GM19328 (cell line): ENCODE data around the gene COL5A1.
"Not testable (repeated sequence)": the region's sequence is repeated elsewhere in the genome, so short reads cannot be mapped to it uniquely, and the experiment has no call there.

Experiments
- ATAC-seq: cut with Tn5 transposase; IDR thresholded peaks from one replicate; pipeline ENCODE4 v1.9.1; 2021; ENCODE audit warnings: mild to moderate bottlenecking, moderate library complexity; ENCODE audit not compliant: unreplicated experiment

COL5A1 gene

DNA sequence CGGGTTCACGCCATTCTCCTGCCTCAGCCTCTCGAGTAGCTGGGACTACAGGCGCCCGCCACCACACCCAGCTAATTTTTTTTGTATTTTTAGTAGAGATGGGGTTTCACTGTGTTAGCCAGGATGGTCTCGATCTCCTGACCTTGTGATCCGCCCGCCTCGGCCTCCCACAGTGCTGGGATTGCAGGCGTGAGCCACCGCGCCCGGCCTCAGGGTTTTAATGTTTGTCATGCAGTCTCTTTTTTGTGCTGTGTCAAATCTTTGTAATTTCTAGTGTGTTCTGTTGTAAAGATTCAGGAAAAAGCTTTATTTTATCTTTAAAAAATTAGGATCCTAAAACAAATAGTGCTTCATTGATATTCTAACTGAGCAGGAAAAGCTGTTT is 62.1 kb downstream of the COL5A1 start:
- ATAC-seq: not testable (repeated sequence)

DNA sequence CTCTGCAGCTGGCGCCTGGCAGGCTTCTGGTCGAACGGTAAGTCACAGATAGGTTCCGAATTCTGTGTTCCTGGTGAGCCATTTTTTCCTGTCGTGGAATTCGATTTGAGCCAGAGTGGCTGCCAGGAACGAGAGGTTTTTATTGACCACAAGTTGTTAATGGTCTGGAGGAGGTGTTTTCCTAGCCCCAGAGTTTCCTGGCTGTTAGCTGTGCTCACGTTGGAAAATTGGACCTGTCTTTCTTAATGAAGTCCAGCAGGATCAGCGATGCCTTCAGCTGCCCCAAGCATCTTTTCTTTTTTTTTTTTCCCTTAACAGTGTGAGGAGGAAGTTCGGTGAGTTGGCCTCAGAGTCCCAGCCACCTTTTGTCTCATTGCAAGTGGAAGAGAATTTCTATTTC is 62.9 kb downstream of the COL5A1 start:
- no peak for ATAC-seq

DNA sequence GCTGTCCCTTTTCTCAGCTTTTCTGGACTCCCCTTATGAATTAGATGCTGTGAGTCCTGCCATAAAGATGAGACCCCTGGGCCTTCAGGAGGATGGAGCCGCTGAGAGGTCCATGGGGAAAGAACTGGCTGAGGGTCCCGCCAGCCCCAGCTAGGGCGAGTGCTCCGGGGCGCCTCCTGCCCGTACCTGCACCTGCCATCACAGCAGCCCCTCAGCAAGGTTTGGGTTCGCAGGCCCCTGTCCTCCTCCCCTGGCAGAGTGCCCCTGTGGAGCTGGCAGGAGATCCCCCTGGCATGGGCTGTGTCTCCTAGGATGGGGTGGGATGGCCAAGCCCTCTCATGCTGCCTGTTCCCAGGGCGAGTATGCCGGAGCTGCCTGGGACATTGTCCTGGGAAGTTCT is 64.2 kb downstream of the COL5A1 start:
- ATAC-seq: no peak

DNA sequence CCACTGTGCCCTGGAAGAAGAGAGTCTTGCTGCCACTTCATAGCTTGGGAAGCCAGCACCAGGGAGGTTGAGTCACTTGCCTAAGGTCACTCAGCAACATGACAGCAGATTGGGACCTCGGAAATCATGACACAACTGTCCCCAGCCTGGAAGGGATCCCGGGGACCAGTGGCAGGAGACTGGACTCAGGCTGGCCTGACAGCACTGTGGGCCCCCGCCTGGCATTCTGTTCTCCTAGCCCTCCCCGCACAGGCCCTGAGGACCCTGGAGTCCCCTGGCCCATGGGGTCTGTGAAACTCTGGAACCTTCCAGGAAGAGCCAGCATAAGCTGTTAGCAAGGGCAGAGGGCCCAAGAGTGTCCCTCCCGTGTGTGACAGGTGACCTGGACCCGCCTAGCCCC is 64.9 kb downstream of the COL5A1 start:
- no peak for ATAC-seq

DNA sequence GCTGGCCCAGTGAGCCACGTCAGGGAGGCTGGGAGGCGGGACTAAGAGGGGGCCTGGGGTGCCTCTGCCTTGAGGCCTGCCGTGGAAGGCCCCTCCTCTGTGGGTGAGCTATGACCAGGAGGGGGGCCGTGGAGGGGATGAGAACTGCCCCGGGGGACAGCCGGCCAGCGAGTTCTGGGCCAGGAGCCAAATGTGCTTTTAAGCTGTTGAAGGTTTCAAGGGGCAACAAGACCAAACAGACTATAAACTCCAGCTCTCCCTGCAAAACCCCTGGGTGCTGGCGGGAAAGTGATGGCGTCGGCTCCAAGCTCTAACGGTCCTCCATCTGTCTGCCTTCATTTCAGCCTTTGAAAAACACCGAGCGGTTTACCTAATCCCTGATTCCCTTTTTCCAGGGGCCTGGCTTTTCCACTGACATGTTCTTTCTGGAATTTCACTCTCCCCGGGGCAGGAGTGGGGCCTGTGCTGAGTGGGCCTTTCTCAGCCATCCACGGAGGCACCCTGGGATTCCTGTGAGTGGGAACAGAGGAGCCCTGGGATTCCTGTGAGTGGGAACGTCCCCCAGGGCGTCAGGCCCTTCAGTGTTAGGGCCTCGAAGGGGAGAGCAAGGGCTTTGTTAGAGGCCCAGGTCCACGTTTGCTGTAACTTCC is 65.6 kb downstream of the COL5A1 start:
- ATAC-seq: no peak

DNA sequence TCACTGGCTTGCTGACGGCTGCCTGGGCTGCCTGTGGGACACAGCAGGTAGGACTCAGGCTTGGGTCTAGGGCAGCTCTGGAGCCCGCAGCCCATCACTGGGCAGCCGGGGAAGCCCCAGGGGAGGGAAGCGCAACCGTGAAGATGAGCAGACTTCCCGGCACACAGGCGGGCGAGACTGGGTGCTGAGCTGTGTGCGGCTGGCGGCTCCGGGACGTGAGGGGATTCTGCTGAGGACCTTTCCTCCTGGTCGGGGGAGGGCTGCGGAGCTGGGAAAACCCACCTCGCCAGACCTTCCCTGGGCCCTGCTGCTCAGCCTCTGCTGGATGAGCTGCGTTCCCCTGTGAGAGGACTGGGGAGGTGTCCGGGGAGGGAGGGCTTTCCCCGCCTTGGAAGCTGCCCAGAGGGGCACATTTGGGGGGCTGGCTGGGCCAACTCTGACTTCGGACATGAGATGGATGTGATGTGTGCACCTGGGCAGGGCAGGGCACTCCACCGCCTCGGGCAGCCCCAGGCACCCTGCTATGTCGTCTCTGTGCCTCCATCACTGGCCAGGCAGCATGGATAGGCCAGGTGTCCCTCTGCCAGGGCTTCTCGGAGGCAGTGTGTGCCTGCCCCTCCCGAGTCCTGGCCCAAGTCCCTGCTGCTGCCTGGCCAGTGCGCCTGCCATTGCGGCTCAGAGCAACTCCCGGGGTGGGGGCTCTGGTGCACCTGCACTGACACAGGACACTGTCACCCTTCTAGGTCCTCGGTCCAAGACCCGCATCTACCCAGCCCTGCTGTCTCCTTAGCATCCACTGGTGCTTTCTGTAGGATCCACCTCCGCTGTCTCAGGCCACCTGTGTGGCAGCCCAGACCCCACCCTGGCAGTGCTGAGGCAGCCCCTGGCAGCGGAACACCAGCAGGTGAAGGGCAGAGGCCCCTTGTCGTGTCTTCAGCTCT is 66.4 kb downstream of the COL5A1 start:
- no peak for ATAC-seq

DNA sequence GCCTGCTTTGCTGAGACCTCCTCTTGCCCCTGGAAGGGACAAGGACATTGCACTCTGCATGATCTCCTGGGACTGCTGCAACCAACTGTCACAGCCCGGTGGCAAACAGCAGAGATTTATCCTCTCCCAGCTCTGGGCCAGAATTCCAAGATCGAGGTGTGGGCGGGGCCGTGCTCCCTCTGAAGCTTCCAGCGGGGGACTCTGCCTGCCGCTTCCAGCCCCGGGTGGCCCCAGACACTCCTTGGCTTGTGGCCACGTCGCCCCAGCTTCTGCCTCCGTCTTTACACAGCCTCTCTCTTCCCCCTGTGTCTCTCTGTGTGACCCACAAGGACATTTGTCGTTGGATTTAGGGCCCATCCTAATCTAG is 67.1 kb downstream of the COL5A1 start:
- no peak for ATAC-seq

DNA sequence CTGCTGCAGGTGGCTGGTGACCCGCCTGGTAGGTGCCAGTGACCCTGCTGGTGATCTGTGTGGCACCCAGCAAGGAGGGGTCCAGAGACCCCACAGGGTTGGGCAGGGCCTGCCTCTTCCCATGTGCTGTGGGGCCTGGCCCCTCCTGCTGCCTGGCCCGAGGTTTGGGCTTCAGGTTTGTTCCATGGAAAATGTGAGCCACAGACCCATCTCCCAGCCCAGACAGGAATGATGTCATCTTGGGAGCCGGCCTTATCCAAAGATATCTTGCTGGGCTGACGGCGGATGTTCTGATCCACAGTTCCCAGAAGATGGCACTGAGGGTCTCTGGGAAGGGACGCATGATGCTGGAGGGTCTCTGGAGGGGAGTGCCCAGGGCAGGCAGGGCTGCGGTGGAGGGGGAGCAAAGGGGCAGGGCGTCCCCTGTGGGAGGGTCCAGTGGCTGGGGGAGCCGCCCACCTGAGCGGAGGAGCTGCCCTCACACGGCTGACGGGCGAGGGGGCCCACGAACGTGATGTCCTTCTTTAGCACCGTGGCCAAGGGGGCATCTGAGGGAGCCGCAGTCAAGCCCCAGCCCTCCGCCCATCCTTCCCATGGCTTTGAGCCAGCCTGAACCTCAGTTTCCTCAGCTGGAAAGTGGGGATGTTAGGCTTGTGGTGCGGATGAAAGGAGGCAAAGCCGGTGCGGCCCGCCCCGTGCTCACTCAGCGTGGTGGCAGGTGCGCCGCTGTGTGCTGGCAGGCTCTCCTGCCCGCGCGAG is 68.1 kb downstream of the COL5A1 start:
- ATAC-seq: no peak

DNA sequence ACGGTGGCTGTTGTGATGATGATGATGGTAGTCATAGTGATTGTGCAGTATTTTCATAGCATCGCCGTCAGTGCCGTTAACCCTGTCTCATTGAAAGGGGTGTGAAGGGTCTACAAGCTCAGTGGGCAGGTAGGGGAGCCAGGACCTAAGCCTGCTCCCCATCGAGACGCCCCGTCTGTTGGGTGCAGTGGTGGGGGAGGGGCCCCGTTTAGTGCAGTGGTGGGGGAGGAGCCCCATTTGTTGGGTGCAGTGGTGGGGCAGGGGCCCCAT is 68.6 kb downstream of the COL5A1 start:
- no peak for ATAC-seq

DNA sequence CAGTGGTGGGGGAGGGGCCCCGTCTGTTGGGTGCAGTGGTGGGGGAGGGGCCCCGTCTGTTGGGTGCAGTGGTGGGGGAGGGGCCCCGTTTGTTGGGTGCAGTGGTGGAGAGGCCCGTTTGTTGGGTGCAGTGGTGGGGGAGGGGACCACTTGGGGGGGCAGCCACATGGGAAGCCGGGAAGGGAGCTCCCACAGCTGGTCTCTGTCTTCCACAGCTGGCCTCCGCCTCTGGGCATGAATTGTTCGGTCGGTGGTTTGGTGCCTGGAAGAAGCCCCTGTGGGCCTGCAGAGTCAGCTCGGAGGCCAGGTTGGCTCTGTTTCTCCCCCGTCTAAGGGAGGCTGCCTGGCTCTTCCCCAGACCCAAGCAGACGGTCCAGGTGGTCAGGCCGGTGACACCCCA is 69.3 kb downstream of the COL5A1 start:
- ATAC-seq: no peak

DNA sequence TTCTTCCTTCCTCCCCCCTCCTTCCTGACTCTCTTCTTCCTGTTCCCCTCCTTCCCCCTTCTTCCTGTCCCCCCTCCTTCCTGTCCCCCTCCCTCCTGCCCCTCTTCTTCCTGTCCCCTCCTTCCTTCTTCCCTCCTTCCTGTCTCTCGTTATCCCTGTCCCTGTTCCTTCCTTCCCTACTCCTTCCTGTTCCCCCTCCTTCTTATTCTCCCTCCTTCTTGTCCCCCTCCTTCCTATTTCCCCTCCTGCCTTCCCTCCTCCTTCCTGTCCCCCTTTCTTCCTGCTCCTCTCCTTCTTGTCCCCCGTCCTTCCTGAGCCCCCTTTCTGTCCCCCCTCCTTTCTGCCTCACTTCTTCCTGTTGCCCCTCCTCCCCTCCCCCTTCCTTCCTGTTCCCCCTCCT is 70.6 kb downstream of the COL5A1 start:
- no peak for ATAC-seq

DNA sequence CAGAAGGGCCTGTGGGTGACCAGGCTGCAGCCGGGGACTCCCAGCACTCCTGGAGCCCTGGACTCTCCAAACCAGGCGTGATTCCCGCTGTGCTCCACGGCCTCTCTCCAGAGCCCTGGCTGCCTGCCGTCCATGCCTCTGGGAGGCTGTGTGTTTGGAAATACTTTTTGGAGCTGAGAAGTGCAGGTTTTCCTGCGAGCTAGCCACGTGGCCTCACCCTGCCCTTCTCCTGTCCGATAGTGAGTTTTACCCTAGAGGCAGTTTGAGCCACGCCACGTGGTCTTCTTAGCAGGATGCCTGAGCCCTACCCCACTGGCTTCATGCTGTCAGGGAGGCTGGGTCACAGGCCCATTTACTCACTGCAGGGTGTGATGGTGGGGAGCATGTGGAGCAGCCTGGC is 71.3 kb downstream of the COL5A1 start:
- ATAC-seq: no peak

DNA sequence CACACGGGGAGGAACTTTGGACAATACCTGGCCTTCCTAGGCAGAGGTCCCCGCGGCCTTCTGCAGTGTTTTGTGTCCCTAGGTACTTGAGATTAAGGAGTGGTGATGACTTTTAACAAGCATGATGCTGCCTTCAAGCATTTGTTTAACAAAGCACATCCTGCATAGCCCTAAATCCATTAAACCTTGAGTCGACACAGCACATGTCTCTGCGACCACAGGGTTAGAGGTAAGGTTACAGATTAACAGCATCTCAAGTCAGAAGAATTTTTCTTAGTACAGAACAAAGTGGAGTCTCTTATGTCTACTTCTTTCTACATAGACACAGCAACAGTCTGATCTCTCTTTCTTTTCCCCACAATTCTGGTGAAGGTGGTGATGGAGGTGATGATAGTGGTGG is 73.9 kb downstream of the COL5A1 start:
- not testable (repeated sequence) for ATAC-seq

DNA sequence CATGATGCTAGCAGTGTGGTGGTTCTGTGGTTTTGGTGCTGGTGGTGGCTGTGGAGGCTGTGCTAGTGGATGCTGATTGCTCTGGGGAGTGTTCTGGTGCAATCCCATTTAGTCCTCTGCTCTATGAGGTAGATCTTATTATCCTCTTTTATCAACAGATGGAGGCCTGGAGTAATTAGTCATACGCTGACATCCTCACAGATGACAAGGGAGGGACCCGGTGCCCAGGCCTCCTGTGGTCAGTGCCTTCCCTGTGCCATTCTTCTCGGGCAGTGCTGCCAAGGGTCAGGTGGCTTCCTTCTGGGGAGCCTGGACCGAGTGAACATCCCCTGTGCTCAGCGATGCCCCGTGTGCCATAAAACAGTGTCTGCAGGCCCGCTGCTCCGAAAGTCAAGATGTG is 74.5 kb downstream of the COL5A1 start:
- ATAC-seq: no peak

DNA sequence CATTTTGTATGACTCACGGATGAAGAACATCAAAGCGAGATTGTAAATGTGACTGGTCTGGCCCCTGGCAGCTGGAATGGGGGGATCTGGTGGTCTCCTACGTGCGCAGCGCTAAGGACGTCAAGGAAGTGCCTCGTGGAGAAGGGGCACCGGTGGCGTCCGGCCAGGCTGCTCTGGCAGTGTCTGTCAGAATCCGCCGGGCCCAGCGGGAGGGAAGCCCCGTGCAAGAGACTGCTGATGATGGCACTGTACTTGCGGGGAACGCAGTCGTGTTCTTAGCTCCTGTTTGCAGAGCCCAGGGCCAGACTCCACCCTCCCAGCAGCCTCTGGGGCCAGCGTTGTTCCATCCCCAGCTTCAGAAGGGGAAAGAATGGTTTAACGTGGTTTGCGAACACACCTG is 75.5 kb downstream of the COL5A1 start:
- no peak for ATAC-seq

DNA sequence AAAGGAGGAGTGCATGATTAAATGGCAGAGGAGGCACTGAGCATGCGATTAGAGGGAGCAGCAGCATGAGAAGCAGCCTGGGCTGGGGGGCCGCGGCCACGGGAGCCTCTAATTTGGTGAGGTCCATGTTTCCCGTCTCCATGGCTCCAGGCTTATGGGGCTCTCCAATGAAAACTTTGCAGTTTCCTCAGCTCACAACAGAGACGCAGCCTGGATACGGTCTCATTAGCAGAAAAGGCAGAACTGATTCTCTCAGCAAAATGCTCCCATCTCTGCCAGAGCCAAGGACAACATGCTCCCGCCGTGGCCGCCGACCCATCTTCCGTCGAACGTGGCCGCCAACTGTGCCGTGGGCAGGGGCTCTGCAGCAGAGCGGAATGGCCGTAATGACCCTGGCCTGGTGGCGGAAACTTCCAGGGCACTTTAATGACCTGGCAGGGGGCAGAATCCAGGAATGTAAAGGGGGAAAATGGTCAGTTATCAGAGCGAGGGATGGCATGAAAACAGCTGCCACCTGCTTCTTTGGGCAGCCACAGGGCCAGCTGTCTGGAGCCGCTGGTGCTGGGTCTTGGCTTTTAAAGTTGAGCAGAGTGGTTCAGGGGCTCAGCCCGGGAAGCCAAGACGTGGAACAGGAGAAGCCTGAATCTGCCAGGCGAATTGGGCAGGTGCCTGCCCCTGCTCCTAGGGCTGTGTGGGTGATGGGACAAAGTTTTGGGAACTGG is 76.5 kb downstream of the COL5A1 start:
- no peak for ATAC-seq

DNA sequence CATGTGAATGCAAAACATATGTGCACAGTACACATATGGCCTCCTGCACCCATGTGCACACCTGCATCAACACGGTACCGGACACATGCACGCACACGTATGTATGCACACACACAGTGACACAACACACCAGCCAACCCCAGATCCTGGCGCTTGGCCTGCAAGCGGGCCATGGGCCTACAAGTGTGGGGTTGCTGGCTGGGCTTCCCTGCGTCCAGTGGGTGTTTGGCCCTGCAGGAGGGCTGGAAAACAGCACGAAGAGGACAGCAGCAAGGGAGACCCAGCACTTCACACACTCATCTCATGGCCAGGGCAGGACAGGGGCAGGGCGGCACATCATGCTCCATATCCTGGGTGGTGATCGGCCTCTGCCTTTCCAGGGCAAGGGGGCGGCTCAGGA is 77.7 kb downstream of the COL5A1 start:
- ATAC-seq: no peak

DNA sequence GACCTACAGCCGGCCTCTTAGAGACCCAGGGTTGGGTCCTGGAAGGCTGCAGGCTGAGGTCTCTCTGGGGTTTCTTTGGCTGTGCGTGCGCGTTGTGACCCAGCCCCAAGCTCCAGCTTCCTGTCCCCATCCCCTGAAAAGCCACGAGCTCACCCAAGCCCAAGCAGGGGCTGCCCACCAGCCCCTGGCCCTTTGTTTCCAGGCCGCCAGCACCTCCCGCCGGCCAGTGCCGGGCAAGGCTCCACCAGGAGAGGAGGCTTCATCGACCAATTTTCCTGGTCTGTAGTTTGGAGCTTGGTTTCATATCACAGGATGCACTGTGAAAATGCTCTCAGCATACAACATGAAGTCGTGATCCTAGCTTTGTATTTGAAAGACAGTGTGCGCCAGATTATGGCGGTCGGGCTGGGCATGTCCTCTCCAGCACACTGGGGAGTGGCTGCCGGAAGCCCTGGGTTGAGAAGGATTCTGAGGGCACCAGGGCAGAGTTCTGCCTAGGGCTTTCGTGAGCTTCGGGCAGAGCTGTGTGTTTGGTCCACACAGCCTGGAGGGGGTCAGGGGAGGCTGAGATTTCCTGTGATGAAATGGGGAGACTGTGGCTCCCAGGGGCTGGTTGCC is 78.6 kb downstream of the COL5A1 start:
- ATAC-seq: no peak

DNA sequence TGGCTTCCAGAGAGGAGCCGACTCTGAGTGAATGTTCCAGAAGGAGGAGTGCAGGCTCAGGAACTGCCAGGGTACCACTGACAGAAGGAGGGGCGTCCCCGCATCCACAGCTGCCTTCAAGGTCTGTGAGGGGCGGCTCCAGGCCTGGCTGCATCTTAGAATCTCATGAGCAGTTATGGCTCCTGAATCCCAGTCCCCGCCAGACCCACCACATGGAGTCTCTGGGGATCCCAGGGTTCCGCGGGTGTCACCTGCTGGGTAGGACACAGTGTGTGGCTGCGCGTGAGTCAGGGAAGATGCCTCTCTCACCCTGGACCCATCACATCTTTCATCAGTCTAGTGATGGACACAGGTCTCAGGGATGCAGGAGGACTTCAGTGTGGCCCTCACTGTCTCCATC is 79.2 kb downstream of the COL5A1 start:
- ATAC-seq: no peak

DNA sequence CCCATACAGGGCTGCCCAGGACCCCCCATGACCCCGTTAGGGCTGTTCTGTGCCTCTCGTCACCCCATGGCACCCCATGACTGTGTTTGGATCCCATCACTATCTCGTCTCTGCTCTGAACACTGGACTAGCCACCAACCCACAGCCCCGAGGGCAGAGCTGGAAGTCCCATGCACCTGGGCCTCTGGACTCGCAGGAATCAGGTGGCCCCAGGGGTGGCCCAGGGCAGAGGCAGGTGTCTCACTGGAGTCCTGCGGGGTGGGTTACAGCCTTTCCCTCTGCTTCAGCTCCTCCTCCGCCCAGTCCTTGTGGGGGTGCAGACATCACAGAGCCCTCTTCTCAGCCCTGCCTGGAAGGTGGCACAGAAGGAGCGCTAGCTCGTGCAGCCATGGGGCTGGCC is 79.7 kb downstream of the COL5A1 start:
- no peak for ATAC-seq

DNA sequence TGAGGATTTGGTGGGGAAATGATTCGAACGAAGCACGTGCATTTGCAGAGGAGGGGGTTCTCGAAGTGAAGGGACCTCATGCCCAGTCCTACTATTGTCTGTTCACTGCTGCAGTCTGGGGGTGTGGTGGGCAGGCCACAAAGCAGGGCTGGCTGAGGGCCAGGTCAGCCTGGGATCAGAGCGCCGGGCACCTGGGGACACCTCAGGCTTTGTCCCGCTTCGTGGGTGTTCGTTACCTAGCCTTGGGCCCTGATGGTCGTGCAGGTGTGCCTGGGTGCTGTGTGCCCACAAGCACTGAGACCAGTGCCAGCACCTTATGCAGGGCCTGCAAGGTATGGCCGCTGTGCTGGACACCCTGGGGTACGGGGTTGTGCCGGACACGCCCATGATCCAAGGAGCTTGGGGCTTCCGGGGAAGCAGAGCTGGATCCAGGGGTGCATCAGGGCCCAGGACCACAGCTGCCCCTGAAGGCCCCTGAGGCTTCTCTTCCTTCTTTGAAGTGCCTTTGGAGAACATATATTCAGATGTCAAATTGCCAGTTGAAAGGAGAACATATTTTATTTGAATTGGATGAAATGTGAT is 80.6 kb downstream of the COL5A1 start:
- no peak for ATAC-seq
